ENCODE measurements around the gene AXDND1.

DNA sequence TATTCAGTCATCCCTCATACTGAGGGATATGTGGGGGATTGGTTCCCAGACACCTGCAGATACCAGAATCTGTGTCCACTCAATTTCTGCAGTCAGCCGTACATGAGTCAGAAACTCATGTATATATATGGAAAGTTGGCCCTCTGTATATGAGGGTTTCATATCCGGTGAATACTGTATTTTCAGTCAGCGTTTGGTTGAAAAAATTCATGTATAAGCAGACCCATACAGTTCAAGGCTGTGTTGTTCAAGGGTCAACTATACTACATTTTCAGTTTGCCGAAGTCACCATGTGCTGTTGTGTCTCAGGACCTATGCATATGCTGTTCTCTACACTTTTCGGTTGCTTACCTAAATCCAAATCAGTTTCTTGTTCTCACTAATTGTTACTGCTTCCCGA is 10.5 kb downstream of the AXDND1 start:
- TF ChIP-seq, protein P1, sequence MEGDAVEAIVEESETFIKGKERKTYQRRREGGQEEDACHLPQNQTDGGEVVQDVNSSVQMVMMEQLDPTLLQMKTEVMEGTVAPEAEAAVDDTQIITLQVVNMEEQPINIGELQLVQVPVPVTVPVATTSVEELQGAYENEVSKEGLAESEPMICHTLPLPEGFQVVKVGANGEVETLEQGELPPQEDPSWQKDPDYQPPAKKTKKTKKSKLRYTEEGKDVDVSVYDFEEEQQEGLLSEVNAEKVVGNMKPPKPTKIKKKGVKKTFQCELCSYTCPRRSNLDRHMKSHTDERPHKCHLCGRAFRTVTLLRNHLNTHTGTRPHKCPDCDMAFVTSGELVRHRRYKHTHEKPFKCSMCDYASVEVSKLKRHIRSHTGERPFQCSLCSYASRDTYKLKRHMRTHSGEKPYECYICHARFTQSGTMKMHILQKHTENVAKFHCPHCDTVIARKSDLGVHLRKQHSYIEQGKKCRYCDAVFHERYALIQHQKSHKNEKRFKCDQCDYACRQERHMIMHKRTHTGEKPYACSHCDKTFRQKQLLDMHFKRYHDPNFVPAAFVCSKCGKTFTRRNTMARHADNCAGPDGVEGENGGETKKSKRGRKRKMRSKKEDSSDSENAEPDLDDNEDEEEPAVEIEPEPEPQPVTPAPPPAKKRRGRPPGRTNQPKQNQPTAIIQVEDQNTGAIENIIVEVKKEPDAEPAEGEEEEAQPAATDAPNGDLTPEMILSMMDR (conservative IDR thresholded peaks at IDR 0.05 in 1 of 2, IDR thresholded peaks at IDR 0.05 in 1 of 2; ENCODE audit: low read depth in 1 of 2, low read length in 2 of 2): no peak
- TF ChIP-seq EZH2 (IDR thresholded peaks at IDR 0.05; ENCODE audit: low read length, missing control alignments): no peak

Measured in fibroblast of lung (primary cell).